ENCODE measurements around the gene LRRFIP2.

The LRRFIP2 gene

GRCh38 chr3:37136067-37136466 is 38.3 kb downstream of the LRRFIP2 start:
- H3K9me3 ChIP-seq (ENCODE audit: insufficient read depth, low read length): no peaks in the 10 kb centered on the region
- no peaks in the 10 kb centered on the region for H3K36me3 ChIP-seq (ENCODE audit: insufficient read depth, insufficient read length, low read length)
- no peaks in the 10 kb centered on the region for H3K4me1 ChIP-seq (ENCODE audit: insufficient read depth, insufficient read length)
- DNase-seq (ENCODE audit: low read depth, low spot score): no peak
- H3K27me3 ChIP-seq (ENCODE audit: insufficient read depth, insufficient read length): no peaks in the 10 kb centered on the region
- TF ChIP-seq YY1 (IDR thresholded peaks at IDR 0.05; ENCODE audit: insufficient read depth, insufficient read length) (no peak), SUZ12 (IDR thresholded peaks at IDR 0.05; ENCODE audit: extremely low read depth, insufficient read depth, insufficient read length) (no peak), ZNF274 (IDR thresholded peaks at IDR 0.05; ENCODE audit: low read depth, low read length) (no peak)
- no peak overlapping the region for H3K4me3 ChIP-seq (ENCODE audit: insufficient read length, low read depth)
- no peak overlapping the region for H3K9ac ChIP-seq (ENCODE audit: insufficient read length, low read depth)

GRCh38 chr3:37135561-37135960 is 38.8 kb downstream of the LRRFIP2 start:
- H3K36me3 ChIP-seq (ENCODE audit: insufficient read depth, insufficient read length, low read length): no peaks in the 10 kb centered on the region
- no peak overlapping the region for H3K9ac ChIP-seq (ENCODE audit: insufficient read length, low read depth)
- H3K9me3 ChIP-seq (ENCODE audit: insufficient read depth, low read length): no peaks in the 10 kb centered on the region
- no peaks in the 10 kb centered on the region for H3K27me3 ChIP-seq (ENCODE audit: insufficient read depth, insufficient read length)
- H3K4me3 ChIP-seq (ENCODE audit: insufficient read length, low read depth): no peak overlapping the region
- TF ChIP-seq ZNF274 (IDR thresholded peaks at IDR 0.05; ENCODE audit: low read depth, low read length) (no peak), YY1 (IDR thresholded peaks at IDR 0.05; ENCODE audit: insufficient read depth, insufficient read length) (no peak), SUZ12 (IDR thresholded peaks at IDR 0.05; ENCODE audit: extremely low read depth, insufficient read depth, insufficient read length) (no peak)
- DNase-seq (ENCODE audit: low read depth, low spot score): no peak
- H3K4me1 ChIP-seq (ENCODE audit: insufficient read depth, insufficient read length): no peaks in the 10 kb centered on the region

- no peak for DNase-seq (ENCODE audit: low read depth, low spot score)
- H3K9ac ChIP-seq (ENCODE audit: insufficient read length, low read depth): no peak overlapping the region
- H3K27me3 ChIP-seq (ENCODE audit: insufficient read depth, insufficient read length): no peaks in the 10 kb centered on the region
- no peaks in the 10 kb centered on the region for H3K36me3 ChIP-seq (ENCODE audit: insufficient read depth, insufficient read length, low read length)
- H3K4me1 ChIP-seq (ENCODE audit: insufficient read depth, insufficient read length): no peaks in the 10 kb centered on the region
- no peak overlapping the region for H3K4me3 ChIP-seq (ENCODE audit: insufficient read length, low read depth)
- TF ChIP-seq YY1 (IDR thresholded peaks at IDR 0.05; ENCODE audit: insufficient read depth, insufficient read length): no peak
- no peak for TF ChIP-seq ZNF274 (IDR thresholded peaks at IDR 0.05; ENCODE audit: low read depth, low read length)
- no peak for TF ChIP-seq SUZ12 (IDR thresholded peaks at IDR 0.05; ENCODE audit: extremely low read depth, insufficient read depth, insufficient read length)
- no peaks in the 10 kb centered on the region for H3K9me3 ChIP-seq (ENCODE audit: insufficient read depth, low read length)
Measured at GRCh38 chr3:37132334-37132733, 42.0 kb downstream of the LRRFIP2 start.

- Histone ChIP-seq H3K9ac (ENCODE audit: insufficient read length, low read depth) (no peak overlapping the region), H3K9me3 (ENCODE audit: insufficient read depth, low read length) (no peaks in the 10 kb centered on the region), H3K4me3 (ENCODE audit: insufficient read length, low read depth) (no peak overlapping the region), H3K27me3 (ENCODE audit: insufficient read depth, insufficient read length) (no peaks in the 10 kb centered on the region), H3K36me3 (ENCODE audit: insufficient read depth, insufficient read length, low read length) (no peaks in the 10 kb centered on the region), H3K4me1 (ENCODE audit: insufficient read depth, insufficient read length) (no peaks in the 10 kb centered on the region)
- no peak for DNase-seq (ENCODE audit: low read depth, low spot score)
- TF ChIP-seq ZNF274 (IDR thresholded peaks at IDR 0.05; ENCODE audit: low read depth, low read length) (no peak), SUZ12 (IDR thresholded peaks at IDR 0.05; ENCODE audit: extremely low read depth, insufficient read depth, insufficient read length) (no peak), YY1 (IDR thresholded peaks at IDR 0.05; ENCODE audit: insufficient read depth, insufficient read length) (no peak)
Measured at GRCh38 chr3:37131860-37132144, 42.6 kb downstream of the LRRFIP2 start.

- Histone ChIP-seq H3K4me3 (ENCODE audit: insufficient read length, low read depth) (no peak overlapping the region), H3K9me3 (ENCODE audit: insufficient read depth, low read length) (no peaks in the 10 kb centered on the region), H3K4me1 (ENCODE audit: insufficient read depth, insufficient read length) (no peaks in the 10 kb centered on the region), H3K9ac (ENCODE audit: insufficient read length, low read depth) (no peak overlapping the region), H3K36me3 (ENCODE audit: insufficient read depth, insufficient read length, low read length) (no peaks in the 10 kb centered on the region), H3K27me3 (ENCODE audit: insufficient read depth, insufficient read length) (no peaks in the 10 kb centered on the region)
- no peak for DNase-seq (ENCODE audit: low read depth, low spot score)
- no peak for TF ChIP-seq SUZ12 (IDR thresholded peaks at IDR 0.05; ENCODE audit: extremely low read depth, insufficient read depth, insufficient read length)
- no peak for TF ChIP-seq YY1 (IDR thresholded peaks at IDR 0.05; ENCODE audit: insufficient read depth, insufficient read length)
- TF ChIP-seq ZNF274 (IDR thresholded peaks at IDR 0.05; ENCODE audit: low read depth, low read length): no peak
Measured at GRCh38 chr3:37130984-37131859, 43.2 kb downstream of the LRRFIP2 start.

- Histone ChIP-seq H3K27me3 (ENCODE audit: insufficient read depth, insufficient read length) (no peaks in the 10 kb centered on the region), H3K4me3 (ENCODE audit: insufficient read length, low read depth) (no peak overlapping the region), H3K4me1 (ENCODE audit: insufficient read depth, insufficient read length) (no peaks in the 10 kb centered on the region), H3K36me3 (ENCODE audit: insufficient read depth, insufficient read length, low read length) (no peaks in the 10 kb centered on the region), H3K9me3 (ENCODE audit: insufficient read depth, low read length) (no peaks in the 10 kb centered on the region), H3K9ac (ENCODE audit: insufficient read length, low read depth) (no peak overlapping the region)
- DNase-seq (ENCODE audit: low read depth, low spot score): no peak
- TF ChIP-seq ZNF274 (IDR thresholded peaks at IDR 0.05; ENCODE audit: low read depth, low read length) (no peak), SUZ12 (IDR thresholded peaks at IDR 0.05; ENCODE audit: extremely low read depth, insufficient read depth, insufficient read length) (no peak), YY1 (IDR thresholded peaks at IDR 0.05; ENCODE audit: insufficient read depth, insufficient read length) (no peak)
Measured at GRCh38 chr3:37130448-37130847, 43.9 kb downstream of the LRRFIP2 start.

GRCh38 chr3:37129871-37130270 is 44.5 kb downstream of the LRRFIP2 start:
- H3K4me1 ChIP-seq (ENCODE audit: insufficient read depth, insufficient read length): no peaks in the 10 kb centered on the region
- DNase-seq (ENCODE audit: low read depth, low spot score): no peak
- no peaks in the 10 kb centered on the region for H3K27me3 ChIP-seq (ENCODE audit: insufficient read depth, insufficient read length)
- H3K9me3 ChIP-seq (ENCODE audit: insufficient read depth, low read length): no peaks in the 10 kb centered on the region
- H3K36me3 ChIP-seq (ENCODE audit: insufficient read depth, insufficient read length, low read length): no peaks in the 10 kb centered on the region
- no peak for TF ChIP-seq ZNF274 (IDR thresholded peaks at IDR 0.05; ENCODE audit: low read depth, low read length)
- TF ChIP-seq YY1 (IDR thresholded peaks at IDR 0.05; ENCODE audit: insufficient read depth, insufficient read length): no peak
- no peak for TF ChIP-seq SUZ12 (IDR thresholded peaks at IDR 0.05; ENCODE audit: extremely low read depth, insufficient read depth, insufficient read length)
- H3K4me3 ChIP-seq (ENCODE audit: insufficient read length, low read depth): no peak overlapping the region
- no peak overlapping the region for H3K9ac ChIP-seq (ENCODE audit: insufficient read length, low read depth)

Data from NT2/D1 (cell line).